ENCODE data around the gene JAK3. TPM values are rescaled to one million over a fixed set of nuclear protein-coding genes. Genes with fewer than 3 reads are reported as not detected.
"Not testable (repeated sequence)": the region's sequence is repeated elsewhere in the genome, so short reads cannot be mapped to it uniquely, and the experiment has no call there.

Gene JAK3
- total RNA-seq, 1 donor from 2014 or later, result 28.1 TPM

- H3K9me3 ChIP-seq, result no peaks in the 10 kb centered on the region
- no peaks in the 10 kb centered on the region for H3K4me1 ChIP-seq
- intact Hi-C loops (cut with DNase I), result no loop called here
- H3K4me3 ChIP-seq, result peak overlapping the region in 1 of 2 donors; percentile 28
- no peak for DNase-seq (ENCODE audit: low spot score in 2 of 2)
- no peak for TF ChIP-seq CTCF (IDR thresholded peaks at IDR 0.05)
- H3K36me3 ChIP-seq, result no peaks in the 10 kb centered on the region
- no peak overlapping the region for H3K27ac ChIP-seq
- H3K27me3 ChIP-seq, result peaks cover 13% of the 10 kb centered on the region
Measured at GRCh38 chr19:17778251-17778967, 69.4 kb downstream of the JAK3 start.

GRCh38 chr19:17777840-17778239 lies 69.9 kb downstream of the JAK3 start:
- DNase-seq (ENCODE audit: low spot score in 2 of 2); H3K4me3 ChIP-seq; H3K9me3 ChIP-seq; H3K36me3 ChIP-seq; H3K4me1 ChIP-seq; intact Hi-C loops (cut with DNase I); H3K27ac ChIP-seq: not testable (repeated sequence)
- H3K27me3 ChIP-seq, result peaks cover 13% of the 10 kb centered on the region

GRCh38 chr19:17775991-17776803 lies 71.6 kb downstream of the JAK3 start:
- Histone ChIP-seq H3K9me3 (no peaks in the 10 kb centered on the region), H3K4me1 (no peaks in the 10 kb centered on the region), H3K27me3 (peaks cover 13% of the 10 kb centered on the region), H3K27ac (no peak overlapping the region), H3K36me3 (no peaks in the 10 kb centered on the region), H3K4me3 (no peak overlapping the region)
- intact Hi-C loops (cut with DNase I), result no loop called here
- no peak for DNase-seq (ENCODE audit: low spot score in 2 of 2)
- TF ChIP-seq CTCF (IDR thresholded peaks at IDR 0.05), result no peak

GRCh38 chr19:17775245-17775927 lies 72.4 kb downstream of the JAK3 start:
- Histone ChIP-seq H3K36me3 (no peaks in the 10 kb centered on the region), H3K27ac (no peak overlapping the region), H3K27me3 (peaks cover 13% of the 10 kb centered on the region), H3K4me3 (no peak overlapping the region), H3K4me1 (no peaks in the 10 kb centered on the region), H3K9me3 (no peaks in the 10 kb centered on the region)
- intact Hi-C loops (cut with DNase I), result no loop called here
- no peak for DNase-seq (ENCODE audit: low spot score in 2 of 2)
- TF ChIP-seq CTCF (IDR thresholded peaks at IDR 0.05), result peak; percentile 15 to 42 (median 24)

Other genes with a start within 250 kb of the JAK3 start
- gene UNC13A, start 159.6 kb downstream of the JAK3 start, total RNA-seq, result 2.2 TPM
- 111 TPM for gene MAP1S, start 128.5 kb downstream of the JAK3 start, total RNA-seq
- not detected for gene FCHO1, start 96.5 kb downstream of the JAK3 start, total RNA-seq
- 0.64 TPM for gene B3GNT3, start 52.8 kb downstream of the JAK3 start, total RNA-seq
- gene INSL3, start 26.5 kb downstream of the JAK3 start, total RNA-seq, result not detected
- 2,481 TPM for gene RPL18A, start 11.9 kb upstream of the JAK3 start, total RNA-seq
- not detected for gene SLC5A5, start 24.0 kb upstream of the JAK3 start, total RNA-seq
- gene CCDC124, start 85.0 kb upstream of the JAK3 start, total RNA-seq, result 43.3 TPM
- not detected for gene KCNN1, start 119.1 kb upstream of the JAK3 start, total RNA-seq
- gene ARRDC2, start 160.2 kb upstream of the JAK3 start, total RNA-seq, result 443 TPM
- 1.5 TPM for gene IL12RB1, start 239.0 kb upstream of the JAK3 start, total RNA-seq
- 32.8 TPM for gene MAST3, start 249.8 kb upstream of the JAK3 start, total RNA-seq

Measured in ascending aorta (tissue), 2 donors.